Measurements from ENCODE around the gene DIP2B.
A peak's percentile ranks its signal among the peaks of the same experiment; 100 is the strongest.

The DIP2B gene

DNA sequence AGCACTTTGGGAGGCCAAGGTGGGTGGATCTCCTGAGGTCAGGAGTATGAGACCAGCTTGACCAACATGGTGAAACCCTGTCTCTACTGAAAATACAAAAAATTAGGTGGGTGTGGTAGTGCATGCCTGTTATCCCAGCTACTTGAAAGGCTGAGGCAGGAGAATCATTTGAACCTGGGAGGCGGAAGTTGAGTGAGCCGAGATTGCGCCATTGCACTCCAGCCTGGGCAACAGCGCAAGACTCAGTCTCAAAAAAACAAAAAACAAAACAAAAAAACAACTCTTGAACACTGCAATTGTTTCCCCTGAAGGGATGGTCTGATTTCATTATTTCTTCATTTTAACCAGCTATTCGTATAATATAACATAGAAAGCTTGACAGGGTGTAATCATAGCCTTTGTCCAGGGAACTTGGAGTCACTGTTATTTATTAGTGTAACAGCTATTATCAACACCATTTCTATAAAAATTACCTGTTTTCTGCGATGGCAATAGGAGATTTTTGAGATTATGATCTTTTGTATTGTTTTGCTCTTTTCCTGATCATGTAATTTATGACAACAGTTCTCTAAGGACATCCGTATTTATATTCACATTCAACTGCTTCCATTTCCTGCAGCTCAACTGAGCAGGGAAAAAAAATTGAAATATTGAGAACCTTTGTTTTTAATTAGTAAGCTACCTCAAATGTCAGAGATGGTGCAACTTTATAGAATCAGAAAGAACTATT, 94.7 kb downstream of the DIP2B start:
- in situ Hi-C loops (cut with HindIII; ENCODE audit: low pct_ligation_motif_present, low pct_unique_long_range_greater_than_20kb, low sequenced_read_pairs) = no loop called here
- no peak for DNase-seq

DNA sequence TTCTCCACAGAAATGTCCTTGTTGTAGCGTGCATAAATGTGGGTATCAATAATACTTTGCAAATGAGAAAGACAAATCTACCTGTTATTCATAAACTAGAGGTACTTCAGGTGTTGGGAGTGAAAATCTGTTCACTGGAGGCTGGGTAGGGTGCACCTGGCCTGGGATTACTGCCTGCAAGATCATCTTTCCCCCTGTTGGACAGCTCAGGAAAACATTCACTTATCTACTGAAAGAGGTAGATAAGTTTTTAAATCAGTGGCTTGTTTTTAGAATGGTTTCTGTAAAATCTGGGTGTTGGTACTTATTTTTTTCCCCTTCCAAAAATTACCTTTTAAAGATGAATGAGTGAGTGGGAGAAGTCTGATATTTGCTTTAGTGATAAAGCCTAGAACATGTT, 95.6 kb downstream of the DIP2B start:
- DNase-seq = no peak
- in situ Hi-C loops (cut with HindIII; ENCODE audit: low pct_ligation_motif_present, low pct_unique_long_range_greater_than_20kb, low sequenced_read_pairs) = no loop called here

DNA sequence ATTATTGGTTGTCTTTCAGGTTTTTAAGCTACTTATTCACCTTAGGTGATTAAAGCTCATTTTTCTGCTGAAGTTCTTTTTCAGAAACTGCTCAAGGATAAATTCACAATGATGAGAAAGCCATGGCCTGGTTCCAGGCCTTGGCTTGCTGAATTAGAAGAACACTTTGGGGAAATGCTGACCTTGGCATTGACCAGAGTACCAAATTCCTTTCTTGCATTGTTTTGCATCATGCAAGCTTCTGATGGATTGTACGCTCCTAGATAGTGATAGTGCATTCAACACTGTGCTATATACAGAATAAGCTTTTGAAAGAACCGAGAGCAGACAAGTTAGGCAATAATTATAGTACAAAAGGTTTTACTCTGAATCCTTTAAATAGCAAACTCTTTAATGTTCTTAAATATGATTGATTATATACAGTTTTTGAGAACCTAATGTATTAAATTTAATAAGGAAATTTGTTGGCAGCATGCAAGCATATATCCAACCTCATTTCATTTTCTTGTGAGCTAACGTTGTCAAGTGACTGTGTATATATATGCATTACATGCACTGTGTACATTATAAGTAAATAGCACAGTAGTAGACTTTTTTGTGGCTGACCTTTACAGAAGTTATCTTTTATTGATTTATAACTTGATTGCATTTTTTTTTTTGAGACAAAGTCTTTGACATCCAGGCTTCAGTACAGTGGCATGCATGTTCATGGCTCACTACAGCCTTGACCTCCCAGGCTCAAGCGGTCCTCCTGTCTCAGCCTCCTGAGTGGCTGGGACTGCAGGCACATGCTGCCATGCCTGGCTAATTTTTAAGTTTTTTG, 99.2 kb downstream of the DIP2B start:
- DNase-seq = no peak
- in situ Hi-C loops (cut with HindIII; ENCODE audit: low pct_ligation_motif_present, low pct_unique_long_range_greater_than_20kb, low sequenced_read_pairs) = no loop called here

DNA sequence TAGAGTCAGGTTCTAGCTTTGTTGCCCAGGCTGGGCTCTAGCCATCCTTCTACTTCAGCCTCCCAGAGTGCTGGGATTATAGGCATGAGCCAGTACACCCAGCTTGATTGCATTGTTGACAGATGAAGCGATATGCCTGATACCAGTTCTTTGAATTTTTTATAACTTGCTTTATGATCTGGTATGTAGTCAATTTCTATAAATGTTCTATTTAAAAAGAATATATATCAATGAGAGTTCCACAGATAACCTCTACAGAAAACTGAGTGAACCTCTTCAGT, 99.8 kb downstream of the DIP2B start:
- in situ Hi-C loops (cut with HindIII; ENCODE audit: low pct_ligation_motif_present, low pct_unique_long_range_greater_than_20kb, low sequenced_read_pairs) = no loop called here
- no peak for DNase-seq

DNA sequence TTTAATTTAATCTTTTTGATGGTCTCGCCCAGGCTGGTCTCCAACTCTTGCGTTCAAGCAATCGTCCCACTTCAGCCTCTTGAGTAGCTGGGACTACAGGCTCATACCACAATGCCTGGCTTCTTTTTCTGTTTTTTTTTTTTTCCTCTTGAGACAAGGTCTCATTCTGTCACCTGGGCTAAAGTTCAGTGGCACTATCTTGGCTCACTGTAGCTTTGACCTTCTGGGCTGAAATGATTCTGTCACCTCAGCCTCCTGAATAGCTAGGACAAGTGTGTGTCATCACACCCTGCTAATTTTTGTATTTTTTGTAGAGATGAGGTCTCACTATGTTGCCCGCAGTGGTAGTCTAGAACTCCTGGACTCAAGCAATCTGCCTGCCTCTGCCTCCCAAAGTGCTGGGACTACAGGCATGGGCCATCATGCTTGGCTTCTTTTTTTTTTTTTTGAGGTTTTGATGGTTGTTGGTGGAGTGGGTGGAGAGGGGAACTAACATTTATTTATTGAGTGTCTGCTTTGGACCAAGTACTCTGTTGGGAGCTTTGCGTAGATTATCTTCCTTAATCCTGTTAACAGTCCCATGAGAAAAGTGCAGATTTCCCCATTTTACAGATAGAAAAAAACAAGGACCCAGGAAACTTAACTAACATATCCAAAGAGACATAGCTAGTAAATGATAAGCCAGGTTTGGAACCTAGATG, 102.0 kb downstream of the DIP2B start:
- in situ Hi-C loops (cut with HindIII; ENCODE audit: low pct_ligation_motif_present, low pct_unique_long_range_greater_than_20kb, low sequenced_read_pairs) = no loop called here

DNA sequence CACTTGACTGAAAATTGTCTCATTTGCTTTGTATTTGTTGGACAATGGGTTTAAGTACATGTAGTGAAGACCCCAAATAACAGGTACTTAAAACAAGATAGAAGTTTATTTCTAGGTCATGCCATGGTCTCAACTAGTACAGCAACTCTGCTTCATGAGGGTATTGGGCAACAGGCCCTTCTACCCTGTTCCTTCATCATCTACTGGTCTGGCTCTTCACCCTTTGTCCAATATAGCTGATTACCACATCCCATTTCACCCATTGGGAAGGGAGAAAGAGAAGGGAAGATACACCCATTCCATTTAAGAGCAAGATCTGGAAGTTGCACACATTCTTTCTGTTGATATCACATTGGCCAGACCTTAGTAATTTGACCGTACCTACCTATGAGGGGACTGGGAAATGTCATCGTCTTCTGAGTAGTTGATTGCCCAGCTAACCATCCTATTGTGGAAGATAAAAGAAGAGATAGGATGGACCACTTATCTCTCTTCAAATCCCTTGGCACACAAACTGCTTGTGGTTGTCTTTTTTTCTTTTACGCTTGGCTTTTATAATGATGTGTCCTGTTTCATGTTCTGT, 104.6 kb downstream of the DIP2B start:
- DNase-seq = no peak
- in situ Hi-C loops (cut with HindIII; ENCODE audit: low pct_ligation_motif_present, low pct_unique_long_range_greater_than_20kb, low sequenced_read_pairs) = no loop called here

More for the DNA sequence above, 102.0 kb downstream of the DIP2B start:
- no peak for DNase-seq

DNA sequence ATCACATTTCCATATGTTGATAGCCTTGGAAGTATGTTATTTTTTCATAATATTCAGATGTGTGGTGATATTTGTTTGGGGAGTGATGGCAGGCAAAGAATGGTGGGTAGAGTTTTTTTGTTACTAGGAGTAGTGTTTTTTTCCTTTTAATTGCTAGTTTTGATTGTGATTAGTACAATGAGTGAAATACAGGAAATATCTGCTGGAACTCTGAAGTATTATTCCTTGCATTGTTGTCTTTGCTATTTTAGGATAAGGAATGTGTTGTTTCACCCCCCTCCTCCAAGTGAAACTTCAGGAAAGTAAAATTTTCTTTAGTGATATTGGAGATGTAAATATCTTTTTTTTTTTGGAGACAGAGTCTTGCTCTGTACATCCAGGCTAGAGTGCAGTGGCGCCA, 105.4 kb downstream of the DIP2B start:
- in situ Hi-C loops (cut with HindIII; ENCODE audit: low pct_ligation_motif_present, low pct_unique_long_range_greater_than_20kb, low sequenced_read_pairs) = no loop called here
- DNase-seq = no peak

DNA sequence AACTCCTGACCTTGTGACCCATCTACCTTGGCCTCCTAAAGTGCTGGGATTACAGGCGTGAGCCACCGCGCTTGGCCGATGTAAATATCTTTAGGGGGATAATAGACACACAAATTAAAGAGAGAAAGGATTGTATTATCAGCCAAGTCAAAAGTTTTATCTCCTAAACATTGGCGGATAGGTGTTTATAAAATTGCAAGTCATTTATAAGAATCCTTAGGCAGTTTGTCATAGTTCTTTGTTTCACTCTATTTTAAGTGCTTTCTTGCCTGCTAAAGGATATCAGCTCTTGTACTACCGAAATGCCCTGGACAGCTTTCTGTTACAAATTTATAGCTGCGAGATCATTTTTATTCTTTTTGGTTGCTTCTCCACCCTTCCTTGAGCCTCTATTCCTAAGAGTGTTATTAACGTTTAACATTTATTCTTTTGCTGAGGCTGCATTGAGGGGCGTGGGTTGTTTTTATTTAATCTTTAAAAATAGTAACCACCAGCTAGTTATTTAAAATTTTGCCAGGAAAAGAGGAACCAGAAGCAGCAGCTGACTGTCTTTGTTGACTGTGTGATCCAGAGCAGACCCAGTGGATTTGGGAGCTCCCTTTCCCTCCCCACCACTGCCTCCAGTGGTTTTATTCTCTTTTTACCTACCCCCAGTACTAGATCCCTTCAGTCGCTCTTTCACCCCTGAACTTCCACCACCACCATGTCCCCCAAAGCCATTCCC, 106.4 kb downstream of the DIP2B start:
- in situ Hi-C loops (cut with HindIII; ENCODE audit: low pct_ligation_motif_present, low pct_unique_long_range_greater_than_20kb, low sequenced_read_pairs) = no loop called here
- no peak for DNase-seq

DNA sequence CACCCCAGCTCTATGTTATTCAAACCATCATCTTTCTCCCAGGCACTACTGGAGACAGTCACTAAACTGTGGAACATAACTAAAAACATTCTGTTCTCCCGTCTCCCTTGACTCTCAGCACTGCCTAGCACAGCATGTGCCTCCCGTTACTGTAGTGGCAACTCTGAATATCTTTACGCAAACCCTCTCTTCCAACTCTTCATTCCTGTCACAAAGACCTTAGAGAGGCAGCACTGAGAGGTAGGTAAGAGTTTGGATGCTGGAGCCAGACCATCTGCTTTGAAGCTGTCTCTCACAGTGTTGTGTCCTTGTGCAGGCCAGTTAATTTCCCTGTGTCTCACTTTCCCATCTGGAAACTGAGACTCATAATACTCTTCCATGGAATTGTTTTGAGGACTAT, 108.1 kb downstream of the DIP2B start:
- DNase-seq = no peak
- in situ Hi-C loops (cut with HindIII; ENCODE audit: low pct_ligation_motif_present, low pct_unique_long_range_greater_than_20kb, low sequenced_read_pairs) = no loop called here

DNA sequence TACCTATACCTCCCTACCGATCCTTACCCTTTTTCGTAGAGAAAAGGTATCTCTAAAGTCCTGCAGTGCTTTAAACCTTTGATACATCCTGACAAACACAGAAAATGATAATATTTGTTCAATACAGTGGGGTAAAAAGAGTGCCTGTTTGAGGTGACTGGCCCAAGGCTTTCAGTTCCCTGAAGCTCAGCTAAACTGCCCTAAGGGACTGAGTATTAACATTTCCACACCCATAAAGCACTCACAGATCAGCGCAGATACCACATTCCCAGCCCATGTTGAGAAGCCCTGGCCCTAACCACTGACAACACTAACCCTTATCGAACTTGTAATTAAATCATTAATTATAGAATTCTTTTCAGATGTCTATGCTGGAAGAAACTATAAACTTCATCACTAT, 108.7 kb downstream of the DIP2B start:
- in situ Hi-C loops (cut with HindIII; ENCODE audit: low pct_ligation_motif_present, low pct_unique_long_range_greater_than_20kb, low sequenced_read_pairs) = no loop called here

DNA sequence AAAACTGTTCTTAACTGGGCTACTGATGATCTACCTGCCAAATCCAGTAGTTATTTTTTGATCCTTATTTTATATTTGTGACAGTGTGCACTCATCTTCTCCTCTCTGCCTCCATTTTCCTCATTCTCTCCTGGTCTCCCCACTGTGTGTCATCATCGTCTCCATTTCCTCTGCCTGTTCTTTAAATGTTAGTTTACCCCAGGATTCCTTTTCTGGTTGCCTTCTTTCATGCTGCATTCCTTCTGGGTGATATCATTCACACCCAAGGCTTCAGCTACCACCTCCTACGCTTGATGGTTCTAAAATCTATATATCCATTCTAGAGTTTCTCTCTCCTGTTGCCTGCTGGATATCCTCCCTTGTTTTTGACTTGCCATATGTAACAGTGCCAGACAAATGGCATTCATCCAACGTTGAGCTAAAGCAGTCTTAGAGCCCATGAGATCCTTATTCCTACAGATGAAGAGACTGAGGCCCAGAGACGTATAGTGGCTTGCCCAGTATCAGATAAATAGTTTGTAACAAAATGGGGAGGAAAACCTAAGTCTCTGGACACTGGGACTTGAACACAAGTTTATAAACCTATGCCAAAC, 109.5 kb downstream of the DIP2B start:
- in situ Hi-C loops (cut with HindIII; ENCODE audit: low pct_ligation_motif_present, low pct_unique_long_range_greater_than_20kb, low sequenced_read_pairs) = no loop called here
- DNase-seq = peak; percentile 77

More for the DNA sequence above, 108.7 kb downstream of the DIP2B start:
- no peak for DNase-seq

DNA sequence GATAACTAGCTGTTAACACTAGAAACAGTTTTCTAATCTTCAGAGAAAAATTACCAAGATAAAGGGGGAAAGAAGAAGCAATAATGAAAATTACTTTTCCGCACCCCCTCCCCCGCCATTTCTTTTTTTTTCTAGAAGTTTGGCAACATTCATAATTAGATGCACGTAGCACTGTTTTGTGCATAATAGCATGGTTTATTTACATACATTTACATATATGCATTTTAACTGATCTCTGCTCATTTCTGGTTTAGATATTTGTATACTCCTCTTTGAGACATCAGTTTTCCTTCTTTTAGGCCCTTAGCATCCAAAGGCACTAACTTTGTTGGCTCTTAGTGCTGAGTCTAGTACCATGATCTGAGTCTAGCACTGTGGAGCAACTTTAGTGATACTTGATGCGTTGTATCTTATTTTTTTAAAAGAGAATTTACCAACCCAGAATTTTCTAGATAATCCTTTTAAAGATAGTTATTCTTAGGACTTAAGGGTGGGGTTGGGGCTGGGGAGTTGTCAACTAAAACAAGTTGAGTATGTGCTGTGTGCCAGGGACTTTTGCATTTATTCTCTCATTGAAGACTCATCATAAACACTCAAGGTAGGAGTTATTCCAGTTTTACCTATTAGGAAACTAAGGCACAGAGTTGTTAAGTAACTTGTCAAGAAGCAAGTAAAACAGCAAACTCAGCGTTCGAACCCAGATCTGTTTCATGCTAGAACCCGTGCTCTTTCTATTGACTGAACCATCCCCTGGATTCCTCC, 110.5 kb downstream of the DIP2B start:
- in situ Hi-C loops (cut with HindIII; ENCODE audit: low pct_ligation_motif_present, low pct_unique_long_range_greater_than_20kb, low sequenced_read_pairs) = no loop called here
- no peak for DNase-seq

DNA sequence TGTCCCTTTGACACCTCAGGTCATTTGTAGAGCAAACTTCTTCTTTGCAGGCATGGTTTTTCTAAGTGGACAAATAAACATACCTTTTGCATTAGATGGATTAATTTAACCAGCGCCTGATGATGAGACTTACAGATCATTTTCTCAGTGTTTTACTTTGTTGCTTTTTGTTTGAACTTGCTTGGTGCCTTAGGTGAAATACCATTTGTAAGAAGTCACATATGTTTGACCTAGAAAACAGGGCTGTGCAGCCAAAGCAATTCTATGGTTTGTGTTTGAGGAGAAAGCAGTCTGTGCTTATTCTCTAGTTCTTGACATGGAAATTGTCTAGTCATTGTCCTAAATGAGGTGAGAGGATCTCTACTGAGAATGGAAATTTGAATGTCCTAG, 111.1 kb downstream of the DIP2B start:
- DNase-seq = no peak
- in situ Hi-C loops (cut with HindIII; ENCODE audit: low pct_ligation_motif_present, low pct_unique_long_range_greater_than_20kb, low sequenced_read_pairs) = no loop called here

DNA sequence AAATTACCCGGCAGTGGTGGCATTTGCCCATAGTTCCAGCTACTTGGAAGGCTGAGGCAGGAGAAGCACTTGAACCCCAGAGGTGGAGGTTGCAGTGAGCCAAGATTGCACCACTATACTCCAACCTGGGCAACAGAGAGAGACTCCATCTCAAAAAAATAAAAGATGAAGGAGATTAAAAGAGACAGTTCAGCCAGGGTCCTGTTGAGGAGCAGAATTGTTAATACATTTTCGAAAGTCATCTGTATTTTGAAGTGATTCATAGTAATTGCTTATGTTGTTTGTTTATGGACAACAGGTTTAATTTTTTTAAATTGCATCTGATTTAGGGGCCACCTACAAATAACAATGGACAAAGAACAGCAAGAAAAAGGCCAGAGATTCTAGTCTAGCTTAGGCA, 112.9 kb downstream of the DIP2B start:
- in situ Hi-C loops (cut with HindIII; ENCODE audit: low pct_ligation_motif_present, low pct_unique_long_range_greater_than_20kb, low sequenced_read_pairs) = no loop called here
- no peak for DNase-seq

DNA sequence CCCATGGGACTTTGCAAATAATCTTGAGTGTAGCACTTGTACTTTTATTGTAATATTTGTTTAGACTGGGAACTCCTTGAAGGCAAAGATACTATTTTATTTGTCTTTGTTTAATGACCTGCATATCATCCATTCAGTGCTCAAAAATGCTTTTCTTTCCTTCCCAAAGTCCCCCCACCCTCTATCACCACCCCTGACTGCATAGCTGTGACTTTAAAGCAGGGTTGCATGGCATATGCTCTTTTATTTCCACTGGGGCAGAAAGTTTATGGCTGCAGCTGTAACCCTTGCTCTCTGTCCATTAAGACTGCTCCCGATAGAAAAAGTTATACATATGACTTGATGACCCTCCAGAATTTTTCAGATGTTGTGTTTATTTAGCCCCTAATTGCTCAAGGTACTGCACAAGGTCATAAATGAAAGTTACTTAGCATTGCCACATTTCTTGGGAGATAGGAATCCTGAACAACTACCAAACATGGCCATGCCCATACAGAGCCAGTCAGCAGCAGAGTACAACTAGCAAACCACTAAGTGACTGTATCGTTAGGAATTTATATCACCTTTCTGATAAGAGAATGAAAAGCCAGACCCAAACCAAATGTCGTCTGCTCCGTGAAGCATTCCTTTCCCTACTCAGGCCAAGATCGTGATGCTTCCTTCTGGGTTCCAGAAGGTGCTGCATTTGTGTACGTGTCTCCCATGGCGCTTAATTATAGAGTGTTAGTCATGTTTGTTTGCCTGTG, 114.3 kb downstream of the DIP2B start:
- in situ Hi-C loops (cut with HindIII; ENCODE audit: low pct_ligation_motif_present, low pct_unique_long_range_greater_than_20kb, low sequenced_read_pairs) = no loop called here
- peak; percentile 77 for DNase-seq

DNA sequence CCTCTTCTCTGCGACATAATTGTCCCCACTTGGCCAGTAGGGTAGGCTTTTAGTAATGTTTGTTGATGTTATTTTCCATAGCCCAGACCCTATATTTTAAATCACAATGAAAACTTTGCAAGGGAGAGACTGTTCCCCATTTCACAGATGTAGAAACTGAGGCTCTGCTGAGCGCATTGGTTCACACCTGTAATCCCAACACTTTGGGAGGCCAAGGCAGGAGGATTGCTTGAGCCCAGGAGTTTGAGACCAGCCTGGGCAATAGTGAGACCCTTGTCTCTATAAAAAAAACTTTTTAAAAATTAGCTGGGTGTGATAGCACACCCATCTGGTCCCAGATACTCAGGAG, 114.8 kb downstream of the DIP2B start:
- in situ Hi-C loops (cut with HindIII; ENCODE audit: low pct_ligation_motif_present, low pct_unique_long_range_greater_than_20kb, low sequenced_read_pairs) = no loop called here
- DNase-seq = no peak
